ENCODE data around the gene PLA2G4B.

PLA2G4B gene

GRCh38 chr15:41891226-41891625 is 52.6 kb downstream of the PLA2G4B start:
- no peak for DNase-seq

GRCh38 chr15:41891946-41892345 is 53.3 kb downstream of the PLA2G4B start:
- DNase-seq, result peak; percentile 67

GRCh38 chr15:41892621-41893421 is 54.2 kb downstream of the PLA2G4B start:
- no peak for DNase-seq

GRCh38 chr15:41893422-41894250 is 55.0 kb downstream of the PLA2G4B start, which contains the start of gene SPTBN5:
Gene SPTBN5, minus strand, starts transcription at chr15:41894053. Its CDS starts 556 bp downstream, at chr15:41893497.
- DNase-seq, result no peak

- DNase-seq, result no peak
Observed at GRCh38 chr15:41894251-41894790, 55.7 kb downstream of the PLA2G4B start.

GRCh38 chr15:41894791-41895463 is 56.3 kb downstream of the PLA2G4B start:
- peak; percentile 68 for DNase-seq

- no peak for DNase-seq
Observed at GRCh38 chr15:41895491-41895890, 56.8 kb downstream of the PLA2G4B start.

- DNase-seq, result no peak
Observed at GRCh38 chr15:41895957-41896356, 57.3 kb downstream of the PLA2G4B start.

GRCh38 chr15:41896566-41896965 is 57.9 kb downstream of the PLA2G4B start:
- DNase-seq, result no peak

- DNase-seq, result no peak
Observed at GRCh38 chr15:41897363-41897799, 58.7 kb downstream of the PLA2G4B start.
